ENCODE measurements around the gene VRTN.
"Not testable (repeated sequence)": the region's sequence is repeated elsewhere in the genome, so short reads cannot be mapped to it uniquely, and the experiment has no call there.

VRTN gene

GRCh38 chr14:74324931-74325361 lies 23.3 kb upstream of the VRTN start:
- Histone ChIP-seq H3K27ac (no peak overlapping the region), H3K9me3 (ENCODE audit: severe bottlenecking) (no peaks in the 10 kb centered on the region), H3K36me3 (no peaks in the 10 kb centered on the region), H3K4me3 (ENCODE audit: low read depth, low read length) (no peak overlapping the region), H3K27me3 (ENCODE audit: insufficient read depth, low read depth, severe bottlenecking) (no peaks in the 10 kb centered on the region)
- DNase-seq, result no peak
- TF ChIP-seq, protein P1, sequence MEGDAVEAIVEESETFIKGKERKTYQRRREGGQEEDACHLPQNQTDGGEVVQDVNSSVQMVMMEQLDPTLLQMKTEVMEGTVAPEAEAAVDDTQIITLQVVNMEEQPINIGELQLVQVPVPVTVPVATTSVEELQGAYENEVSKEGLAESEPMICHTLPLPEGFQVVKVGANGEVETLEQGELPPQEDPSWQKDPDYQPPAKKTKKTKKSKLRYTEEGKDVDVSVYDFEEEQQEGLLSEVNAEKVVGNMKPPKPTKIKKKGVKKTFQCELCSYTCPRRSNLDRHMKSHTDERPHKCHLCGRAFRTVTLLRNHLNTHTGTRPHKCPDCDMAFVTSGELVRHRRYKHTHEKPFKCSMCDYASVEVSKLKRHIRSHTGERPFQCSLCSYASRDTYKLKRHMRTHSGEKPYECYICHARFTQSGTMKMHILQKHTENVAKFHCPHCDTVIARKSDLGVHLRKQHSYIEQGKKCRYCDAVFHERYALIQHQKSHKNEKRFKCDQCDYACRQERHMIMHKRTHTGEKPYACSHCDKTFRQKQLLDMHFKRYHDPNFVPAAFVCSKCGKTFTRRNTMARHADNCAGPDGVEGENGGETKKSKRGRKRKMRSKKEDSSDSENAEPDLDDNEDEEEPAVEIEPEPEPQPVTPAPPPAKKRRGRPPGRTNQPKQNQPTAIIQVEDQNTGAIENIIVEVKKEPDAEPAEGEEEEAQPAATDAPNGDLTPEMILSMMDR (IDR thresholded peaks at IDR 0.05; ENCODE audit: low read depth, low read length), result peak; percentile 43

DNA sequence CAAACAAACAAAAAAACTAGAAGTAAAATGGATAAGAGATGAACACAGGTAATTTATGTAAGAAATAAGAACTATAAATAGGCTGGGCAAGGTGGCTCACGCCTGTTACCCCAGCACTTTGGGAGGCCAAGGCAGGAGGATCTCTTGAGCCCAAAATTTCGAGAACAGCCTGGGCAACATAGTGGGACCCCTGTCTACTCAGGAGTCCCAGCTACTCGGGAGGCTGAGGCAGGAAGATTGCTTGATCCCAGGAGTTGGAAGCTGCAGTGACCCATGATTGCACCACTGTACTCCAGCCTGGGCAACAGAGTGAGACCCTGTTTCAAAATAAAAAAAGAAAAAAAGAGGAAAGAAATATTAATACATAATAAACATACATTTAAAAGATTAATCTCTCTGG lies 22.8 kb upstream of the VRTN start:
- no peak overlapping the region for H3K4me3 ChIP-seq (ENCODE audit: low read depth, low read length)
- no peak for DNase-seq
- H3K27me3 ChIP-seq (ENCODE audit: insufficient read depth, low read depth, severe bottlenecking), result no peaks in the 10 kb centered on the region
- no peaks in the 10 kb centered on the region for H3K9me3 ChIP-seq (ENCODE audit: severe bottlenecking)
- H3K36me3 ChIP-seq, result no peaks in the 10 kb centered on the region
- TF ChIP-seq, protein P1 (IDR thresholded peaks at IDR 0.05; ENCODE audit: low read depth, low read length), result no peak
- H3K27ac ChIP-seq, result no peak overlapping the region

- Histone ChIP-seq H3K27ac (no peak overlapping the region), H3K27me3 (ENCODE audit: insufficient read depth, low read depth, severe bottlenecking) (no peaks in the 10 kb centered on the region), H3K4me3 (ENCODE audit: low read depth, low read length) (no peak overlapping the region), H3K36me3 (no peaks in the 10 kb centered on the region), H3K9me3 (ENCODE audit: severe bottlenecking) (no peaks in the 10 kb centered on the region)
- TF ChIP-seq, protein P1 (IDR thresholded peaks at IDR 0.05; ENCODE audit: low read depth, low read length), result no peak
- DNase-seq, result no peak
Observed at GRCh38 chr14:74326369-74327152, 21.7 kb upstream of the VRTN start.

GRCh38 chr14:74329950-74330552 lies 18.2 kb upstream of the VRTN start:
- H3K36me3 ChIP-seq; H3K4me3 ChIP-seq (ENCODE audit: low read depth, low read length); DNase-seq; H3K9me3 ChIP-seq (ENCODE audit: severe bottlenecking); H3K27me3 ChIP-seq (ENCODE audit: insufficient read depth, low read depth, severe bottlenecking); H3K27ac ChIP-seq: not testable (repeated sequence)

DNA sequence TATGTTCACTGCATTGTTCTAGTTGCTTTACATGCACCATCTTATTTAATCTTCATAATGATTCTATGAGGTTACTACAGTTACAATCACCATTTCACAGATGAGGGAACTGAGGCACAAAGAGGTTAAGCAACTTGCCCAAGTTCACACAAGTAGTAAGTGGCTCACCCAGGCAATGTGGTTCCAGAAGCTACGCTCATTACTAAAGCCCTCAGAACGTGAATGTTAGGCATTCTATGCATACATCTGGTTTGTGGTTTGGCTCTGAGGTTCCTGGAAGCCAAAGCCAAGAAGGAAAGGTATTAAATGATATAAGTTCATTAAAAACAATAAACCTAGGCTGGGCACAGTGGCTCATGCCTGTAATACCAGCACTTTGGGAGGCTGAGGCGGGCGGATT lies 14.4 kb upstream of the VRTN start:
- DNase-seq, result no peak
- H3K36me3 ChIP-seq, result no peaks in the 10 kb centered on the region

GRCh38 chr14:74346341-74346740 lies 1.9 kb upstream of the VRTN start:
- DNase-seq, result no peak
- TF ChIP-seq, protein P1 (IDR thresholded peaks at IDR 0.05; ENCODE audit: low read depth, low read length), result no peak
- Histone ChIP-seq H3K36me3 (no peaks in the 10 kb centered on the region), H3K27me3 (ENCODE audit: insufficient read depth, low read depth, severe bottlenecking) (no peaks in the 10 kb centered on the region), H3K9me3 (ENCODE audit: severe bottlenecking) (no peaks in the 10 kb centered on the region), H3K4me3 (ENCODE audit: low read depth, low read length) (no peak overlapping the region), H3K27ac (no peak overlapping the region)

More for the DNA sequence above, 14.4 kb upstream of the VRTN start:
- no peak overlapping the region for H3K4me3 ChIP-seq (ENCODE audit: low read depth, low read length)
- TF ChIP-seq, protein P1 (IDR thresholded peaks at IDR 0.05; ENCODE audit: low read depth, low read length), result no peak
- no peak overlapping the region for H3K27ac ChIP-seq
- no peaks in the 10 kb centered on the region for H3K27me3 ChIP-seq (ENCODE audit: insufficient read depth, low read depth, severe bottlenecking)
- no peaks in the 10 kb centered on the region for H3K9me3 ChIP-seq (ENCODE audit: severe bottlenecking)

Measured in WERI-Rb-1 (cell line).